Keratinocyte (primary cell): Measurements from ENCODE around the gene LDB1.

Source experiments
- EZH2 ChIP-seq: IDR thresholded peaks from one replicate; pipeline ENCODE4 v1.6.1; 2012; ENCODE audit warnings: inconsistent platforms, mild to moderate bottlenecking, low read length, moderate library complexity
- TF ChIP-seq, protein P1 (sequence below), 3 experiments: IDR thresholded peaks in 1 of 3; conservative IDR thresholded peaks in 1 of 3; optimal IDR thresholded peaks in 1 of 3; 2 replicates in 2 of 3; 3 replicates in 1 of 3; pipeline versions ENCODE3 to v1.5.1; 2011; ENCODE audit warnings: low read length in 3 of 3, mild to moderate bottlenecking in 3 of 3, moderate library complexity in 2 of 3, control low read depth in 1 of 3, inconsistent platforms in 1 of 3; ENCODE audit not compliant: insufficient read depth in 2 of 3; ENCODE audit errors: extremely low read depth in 1 of 3

- TF ChIP-seq, protein P1, sequence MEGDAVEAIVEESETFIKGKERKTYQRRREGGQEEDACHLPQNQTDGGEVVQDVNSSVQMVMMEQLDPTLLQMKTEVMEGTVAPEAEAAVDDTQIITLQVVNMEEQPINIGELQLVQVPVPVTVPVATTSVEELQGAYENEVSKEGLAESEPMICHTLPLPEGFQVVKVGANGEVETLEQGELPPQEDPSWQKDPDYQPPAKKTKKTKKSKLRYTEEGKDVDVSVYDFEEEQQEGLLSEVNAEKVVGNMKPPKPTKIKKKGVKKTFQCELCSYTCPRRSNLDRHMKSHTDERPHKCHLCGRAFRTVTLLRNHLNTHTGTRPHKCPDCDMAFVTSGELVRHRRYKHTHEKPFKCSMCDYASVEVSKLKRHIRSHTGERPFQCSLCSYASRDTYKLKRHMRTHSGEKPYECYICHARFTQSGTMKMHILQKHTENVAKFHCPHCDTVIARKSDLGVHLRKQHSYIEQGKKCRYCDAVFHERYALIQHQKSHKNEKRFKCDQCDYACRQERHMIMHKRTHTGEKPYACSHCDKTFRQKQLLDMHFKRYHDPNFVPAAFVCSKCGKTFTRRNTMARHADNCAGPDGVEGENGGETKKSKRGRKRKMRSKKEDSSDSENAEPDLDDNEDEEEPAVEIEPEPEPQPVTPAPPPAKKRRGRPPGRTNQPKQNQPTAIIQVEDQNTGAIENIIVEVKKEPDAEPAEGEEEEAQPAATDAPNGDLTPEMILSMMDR (optimal IDR thresholded peaks at IDR 0.05 in 1 of 3, IDR thresholded peaks at IDR 0.05 in 1 of 3, conservative IDR thresholded peaks at IDR 0.05 in 1 of 3; ENCODE audit: extremely low read depth in 1 of 3, insufficient read depth in 2 of 3, low read length in 3 of 3), result no peak
- TF ChIP-seq EZH2, result no peak
Measured at GRCh38 chr10:102096449-102096848, 23.7 kb downstream of the LDB1 start.
